ENCODE measurements around the gene SV2B. TPM values are rescaled to one million over a fixed set of nuclear protein-coding genes. Genes with fewer than 3 reads are reported as not detected.

SV2B gene
- polyA plus RNA-seq, 2 of the 4 experiments (the other 2 are of a cell fraction), result 0.05 TPM; not detected in 1

- POLR2A ChIA-PET, result no interaction called here
- ATAC-seq (no peak), FAIRE-seq (no peak)
These were observed 65.8 kb downstream of the SV2B start for GRCh38 chr15:91165850-91166249.

GRCh38 chr15:91168457-91168856, 68.4 kb downstream of the SV2B start:
- no peak for ATAC-seq
- no peak for DNase-seq (ENCODE audit: low read depth in 1 of 2, low spot score in 1 of 2)
- ChIA-PET POLR2A (no interaction called here), CTCF (interaction anchor here (1.2 kb wide), 1 partner anchor 104 kb away, joined by 3 read pairs; no protein-coding TSS in a partner anchor)
- Histone ChIP-seq H3K4me3 (no peak overlapping the region), H3K27ac (no peak overlapping the region), H3K9me3 (peaks cover 28% of the 10 kb centered on the region), H3K4me1 (no peaks in the 10 kb centered on the region), H3K4me2 (no peak overlapping the region)
- FAIRE-seq, result no peak
- TF ChIP-seq KDM5A (IDR thresholded peaks at IDR 0.05), result no peak

More at GRCh38 chr15:91165850-91166249, 65.8 kb downstream of the SV2B start:
- H3K4me2 ChIP-seq, result no peak overlapping the region
- no peak overlapping the region for H3K27ac ChIP-seq
- H3K4me3 ChIP-seq, result no peak overlapping the region
- TF ChIP-seq ZFP36 (IDR thresholded peaks at IDR 0.05; ENCODE audit: borderline replicate concordance, partially characterized antibody) (no peak), GATA3 (IDR thresholded peaks at IDR 0.05; ENCODE audit: borderline replicate concordance) (no peak), CHD4 (IDR thresholded peaks at IDR 0.05; ENCODE audit: borderline replicate concordance) (no peak), MAFK (IDR thresholded peaks at IDR 0.05; ENCODE audit: partially characterized antibody) (peak; percentile 26), REST (IDR thresholded peaks at IDR 0.05) (no peak), EHF (CRISPR knock-in tag; IDR thresholded peaks at IDR 0.05) (no peak), FOSB (CRISPR knock-in tag; IDR thresholded peaks at IDR 0.05) (no peak)
- CTCF ChIA-PET, result interaction anchor here (0.8 kb wide), 1 partner anchor 137 kb away, joined by 3 read pairs; no protein-coding TSS in a partner anchor
- WGBS (ENCODE audit: missing lambda C conversion rate), result 0% methylated on average over 1 of the region's 1 CpG
- DNase-seq (ENCODE audit: low read depth in 1 of 2, low spot score in 1 of 2), result no peak
- no peaks in the 10 kb centered on the region for H3K4me1 ChIP-seq
- peaks cover 28% of the 10 kb centered on the region for H3K9me3 ChIP-seq

GRCh38 chr15:91171334-91171733, 71.3 kb downstream of the SV2B start:
- CTCF ChIA-PET, result interaction anchor here (1.4 kb wide), 1 partner anchor 26 kb away, joined by 3 read pairs; no protein-coding TSS in a partner anchor
- Histone ChIP-seq H3K27ac (no peak overlapping the region), H3K4me2 (no peak overlapping the region), H3K4me3 (no peak overlapping the region), H3K4me1 (no peaks in the 10 kb centered on the region), H3K9me3 (peaks cover 10% of the 10 kb centered on the region; the same call in 1 of the 3 replicates)
- FAIRE-seq (no peak), ATAC-seq (no peak), DNase-seq (ENCODE audit: low read depth in 1 of 2, low spot score in 1 of 2) (no peak)
- 26% methylated on average over 9 of the region's 9 CpGs for WGBS (ENCODE audit: missing lambda C conversion rate)
- POLR2A ChIA-PET, result no interaction called here
- TF ChIP-seq RCOR1 (IDR thresholded peaks at IDR 0.05; ENCODE audit: low read depth, low read length), result no peak
- no peak for TF ChIP-seq RARB (CRISPR knock-in tag; IDR thresholded peaks at IDR 0.05)
- TF ChIP-seq CBX8 (IDR thresholded peaks at IDR 0.05), result no peak
- no peak for TF ChIP-seq HOXA7 (CRISPR knock-in tag; IDR thresholded peaks at IDR 0.05)
- no peak for TF ChIP-seq PBX3 (IDR thresholded peaks at IDR 0.05)
- no peak for TF ChIP-seq TFCP2L1 (CRISPR knock-in tag; IDR thresholded peaks at IDR 0.05)
- no peak for TF ChIP-seq MYC (IDR thresholded peaks at IDR 0.05; ENCODE audit: borderline replicate concordance, low read length)
- no peak for TF ChIP-seq NPAS2 (CRISPR knock-in tag; IDR thresholded peaks at IDR 0.05; ENCODE audit: borderline replicate concordance)
- no peak for TF ChIP-seq EHF (CRISPR knock-in tag; IDR thresholded peaks at IDR 0.05)
- TF ChIP-seq SMC3 (IDR thresholded peaks at IDR 0.05), result no peak
- TF ChIP-seq BHLHE40 (IDR thresholded peaks at IDR 0.05; ENCODE audit: low read depth, low read length), result no peak
- TF ChIP-seq PHF8 (IDR thresholded peaks at IDR 0.05; ENCODE audit: borderline replicate concordance, low read depth), result no peak
- TF ChIP-seq RNF2 (IDR thresholded peaks at IDR 0.05; ENCODE audit: borderline replicate concordance, low read depth), result no peak
- TF ChIP-seq CEBPB (IDR thresholded peaks at IDR 0.05), result no peak
- TF ChIP-seq HOXB13 (CRISPR knock-in tag; IDR thresholded peaks at IDR 0.05; ENCODE audit: low read depth), result no peak
- no peak for TF ChIP-seq EHMT2 (IDR thresholded peaks at IDR 0.05; ENCODE audit: low read depth)
